Measurements from ENCODE around the gene UBE2I.
"Not testable (repeated sequence)": the region's sequence is repeated elsewhere in the genome, so short reads cannot be mapped to it uniquely, and the experiment has no call there.

UBE2I gene

GRCh38 chr16:1277617-1278282 lies 31.7 kb upstream of the UBE2I start:
- no peak for DNase-seq (ENCODE audit: low read depth in 2 of 2)

GRCh38 chr16:1278477-1278876 lies 31.0 kb upstream of the UBE2I start:
- no peak for DNase-seq (ENCODE audit: low read depth in 2 of 2)

GRCh38 chr16:1279081-1279944 lies 30.1 kb upstream of the UBE2I start:
- no peak for DNase-seq (ENCODE audit: low read depth in 2 of 2)

GRCh38 chr16:1279945-1280589 lies 29.4 kb upstream of the UBE2I start:
- no peak for DNase-seq (ENCODE audit: low read depth in 2 of 2)

- DNase-seq (ENCODE audit: low read depth in 2 of 2) = no peak
Observed at GRCh38 chr16:1280783-1281182, 28.7 kb upstream of the UBE2I start.

- DNase-seq (ENCODE audit: low read depth in 2 of 2) = no peak
Observed at GRCh38 chr16:1281517-1281916, 27.9 kb upstream of the UBE2I start.

GRCh38 chr16:1282324-1282973 lies 27.0 kb upstream of the UBE2I start:
- DNase-seq (ENCODE audit: low read depth in 2 of 2) = no peak

GRCh38 chr16:1283296-1283695 lies 26.1 kb upstream of the UBE2I start:
- no peak for DNase-seq (ENCODE audit: low read depth in 2 of 2)

- no peak for DNase-seq (ENCODE audit: low read depth in 2 of 2)
Observed at GRCh38 chr16:1283996-1284616, 25.3 kb upstream of the UBE2I start.

GRCh38 chr16:1285669-1286512 lies 23.5 kb upstream of the UBE2I start:
- no peak for DNase-seq (ENCODE audit: low read depth in 2 of 2)

- no peak for DNase-seq (ENCODE audit: low read depth in 2 of 2)
Observed at GRCh38 chr16:1286513-1287094, 22.8 kb upstream of the UBE2I start.

- DNase-seq (ENCODE audit: low read depth in 2 of 2) = no peak
Observed at GRCh38 chr16:1287982-1288670, 21.3 kb upstream of the UBE2I start.

GRCh38 chr16:1288813-1289476 lies 20.5 kb upstream of the UBE2I start:
- DNase-seq (ENCODE audit: low read depth in 2 of 2) = no peak

GRCh38 chr16:1289477-1289866 lies 20.0 kb upstream of the UBE2I start:
- DNase-seq (ENCODE audit: low read depth in 2 of 2) = no peak

- no peak for DNase-seq (ENCODE audit: low read depth in 2 of 2)
Observed at GRCh38 chr16:1290063-1290501, 19.4 kb upstream of the UBE2I start.

- DNase-seq (ENCODE audit: low read depth in 2 of 2) = no peak
Observed at GRCh38 chr16:1290860-1291575, 18.4 kb upstream of the UBE2I start.

- DNase-seq (ENCODE audit: low read depth in 2 of 2) = no peak
Observed at GRCh38 chr16:1291576-1291974, 17.9 kb upstream of the UBE2I start.

GRCh38 chr16:1292208-1292607 lies 17.2 kb upstream of the UBE2I start:
- not testable (repeated sequence) for DNase-seq (ENCODE audit: low read depth in 2 of 2)

GRCh38 chr16:1292808-1293207 lies 16.6 kb upstream of the UBE2I start:
- not testable (repeated sequence) for DNase-seq (ENCODE audit: low read depth in 2 of 2)

Data from stimulated activated CD4-positive, alpha-beta T cell treated with anti-CD3 and anti-CD28 coated beads, Interleukin-15, amount 100 ng/mL, for 48 hours (primary cell).